Endothelial cell of umbilical vein (primary cell): ENCODE measurements around the gene TIMMDC1. TPM values are rescaled to one million over a fixed set of nuclear protein-coding genes. Genes with fewer than 3 reads are reported as not detected.

Experiments used
- BruUV-seq: library from RNA; stranded (reverse); fragments of 400-500 nt; replicated peaks from 2 replicates; lab custom pipeline; 2021; lab: Mats Ljungman, UMichigan
- CTCF ChIA-PET: fragments of 300-600, 350-600 bp; sonication (Branson Sonifier 250); formaldehyde crosslinking; loops from one replicate; lab custom pipeline; 2021; ENCODE audit warnings: antibody characterized with exemption, inconsistent platforms; lab: Charles Lee
- POLR2A ChIA-PET: fragments of 300-600, 350-600 bp; sonication (Branson Sonifier 250); formaldehyde crosslinking; loops from one replicate; lab custom pipeline; 2021; ENCODE audit warnings: antibody characterized with exemption, inconsistent platforms; lab: Charles Lee
- DNase-seq: peaks from one replicate; pipeline ENCODE4 v3.0.0-alpha.2; 2011; ENCODE audit warnings: low read depth, low spot score
- FAIRE-seq: peaks from 2 replicates; lab custom pipeline; 2011; peaks lifted over from hg19 to GRCh38; lab: Jason Lieb, UNC
- H2AFZ ChIP-seq: 2 replicates; pipeline ENCODE4 v1.6.0; 2012; ENCODE audit warnings: low read depth, low read length, control low read depth, inconsistent platforms
- H3K27ac ChIP-seq: 2 replicates; pipeline ENCODE4 v1.5.1; 2011; ENCODE audit warnings: low read depth, mild to moderate bottlenecking, control low read depth, low read length, moderate library complexity; ENCODE audit not compliant: insufficient read depth
- H3K27me3 ChIP-seq, 2 experiments: 2 replicates each; pipeline versions ENCODE4 v1.6.0 to v1.6.1; 2011; ENCODE audit warnings: low read length in 2 of 2, mixed read lengths in 1 of 2; ENCODE audit not compliant: control insufficient read depth in 2 of 2, insufficient read depth in 2 of 2
- H3K36me3 ChIP-seq, 2 experiments: 2 replicates in 1 of 2; 3 replicates in 1 of 2; pipeline ENCODE4 v1.5.1; 2011; ENCODE audit warnings: low read length in 2 of 2, mild to moderate bottlenecking in 1 of 2, moderate library complexity in 1 of 2; ENCODE audit not compliant: control insufficient read depth in 2 of 2, insufficient read depth in 2 of 2; ENCODE audit errors: extremely low read depth in 1 of 2
- H3K4me1 ChIP-seq: 3 replicates; pipeline ENCODE4 v1.5.1; 2011; ENCODE audit warnings: mild to moderate bottlenecking, low read length; ENCODE audit not compliant: control insufficient read depth, insufficient read depth; ENCODE audit errors: extremely low read depth
- H3K4me2 ChIP-seq: 2 replicates; pipeline ENCODE4 v1.6.1; 2011; ENCODE audit warnings: low read length, control low read depth, mixed read lengths; ENCODE audit not compliant: insufficient read depth
- H3K4me3 ChIP-seq, 3 experiments: fragments of 200-600 bp in 1 of 3; sonication (generic), shearing (Covaris generic) in 1 of 3; replicated peaks in 1 of 3; 2 replicates each; pipeline ENCODE4 v1.5.1; 2011 to 2016; ENCODE audit warnings: control low read depth in 3 of 3, low read length in 3 of 3, mild to moderate bottlenecking in 2 of 3, inconsistent platforms in 1 of 3, low read depth in 1 of 3, moderate library complexity in 1 of 3; ENCODE audit not compliant: insufficient read depth in 1 of 3
- H3K79me2 ChIP-seq: 2 replicates; pipeline ENCODE4 v1.6.0; 2012; ENCODE audit warnings: low read length, inconsistent platforms; ENCODE audit not compliant: control insufficient read depth, insufficient read depth
- H3K9ac ChIP-seq: replicated peaks from 2 replicates; pipeline ENCODE3; 2011; ENCODE audit warnings: low read length, control low read depth; ENCODE audit not compliant: insufficient read depth; ENCODE audit errors: extremely low read depth
- H3K9me1 ChIP-seq: replicated peaks from 3 replicates; pipeline ENCODE4 v1.6.0; 2011; ENCODE audit warnings: mild to moderate bottlenecking, low read length; ENCODE audit not compliant: control insufficient read depth, insufficient read depth; ENCODE audit errors: extremely low read depth
- H3K9me3 ChIP-seq: replicated peaks from 2 replicates; pipeline ENCODE4 v1.5.1; 2012; ENCODE audit warnings: low read length, inconsistent platforms; ENCODE audit not compliant: control insufficient read depth, insufficient read depth
- H4K20me1 ChIP-seq: replicated peaks from 2 replicates; pipeline ENCODE3; 2011; ENCODE audit warnings: mild to moderate bottlenecking, low read length; ENCODE audit not compliant: control insufficient read depth, insufficient read depth; ENCODE audit errors: extremely low read depth
- EZH2 ChIP-seq: IDR thresholded peaks from 2 replicates; pipeline ENCODE4 v1.6.1; 2012; ENCODE audit warnings: borderline replicate concordance, low read depth, mild to moderate bottlenecking, moderate library complexity, low read length, inconsistent platforms; ENCODE audit not compliant: severe bottlenecking
- FOS ChIP-seq: IDR thresholded peaks from 2 replicates; pipeline ENCODE4 v1.6.1; 2011; ENCODE audit warnings: mild to moderate bottlenecking, low read length, moderate library complexity, borderline replicate concordance; ENCODE audit not compliant: insufficient read depth
- GATA2 ChIP-seq: IDR thresholded peaks from 2 replicates; pipeline ENCODE4 v1.7.0; 2011; ENCODE audit warnings: low read depth, mild to moderate bottlenecking, moderate library complexity, mixed read lengths, low read length; ENCODE audit not compliant: insufficient read length, insufficient read depth
- JUN ChIP-seq: IDR thresholded peaks from 2 replicates; pipeline ENCODE4 v1.6.1; 2011; ENCODE audit warnings: borderline replicate concordance, low read depth; ENCODE audit not compliant: insufficient read length, insufficient read depth
- MYC ChIP-seq: IDR thresholded peaks from one replicate; pipeline ENCODE4 v1.6.1; 2011; ENCODE audit warnings: mild to moderate bottlenecking, low read depth, low read length
- POLR2A ChIP-seq: IDR thresholded peaks from 2 replicates; pipeline ENCODE4 v1.6.1; 2012; ENCODE audit warnings: low read depth, mild to moderate bottlenecking, control low read depth, low read length
- POLR2AphosphoS5 ChIP-seq: IDR thresholded peaks from 2 replicates; pipeline ENCODE4 v1.6.1; 2012; ENCODE audit warnings: low read depth, mild to moderate bottlenecking, control low read depth, low read length, moderate library complexity; ENCODE audit not compliant: insufficient read depth
- dilution Hi-C: fragments of 300-500 bp; cut with MboI; formaldehyde crosslinking; loops from one replicate; pipeline ENCODE4 v1.15.0; 2019; ENCODE audit warnings: low sequenced_read_pairs; ENCODE audit not compliant: extremely low pct_ligation_motif_present
- intact Hi-C: fragments of 100-400 bp; cut with micrococcal nuclease; formaldehyde crosslinking; loops from one replicate; pipeline ENCODE4 v1.10.0; 2022
- polyA plus RNA-seq, 4 experiments: library from polyadenylated mRNA; depleted of rRNA in 3 of 4; stranded (reverse) in 3 of 4; unstranded in 1 of 4; fragments of >200 nt; gene quantifications; 2 replicates each; pipeline versions ENCODE4 v1.2.1 to v1.2.3, GENCODE V29; 2011 to 2012; ENCODE audit warnings: missing spikeins in 1 of 4
- total RNA-seq: library from RNA; stranded (reverse); gene quantifications from 2 replicates; pipeline ENCODE4 v1.2.3, GENCODE V29; 2021
- TF ChIP-seq, protein P1 (sequence below): IDR thresholded peaks from 2 replicates; pipeline ENCODE4 v1.6.1; 2011; ENCODE audit not compliant: insufficient read depth, insufficient read length
- TF ChIP-seq, protein P2 (sequence below), 2 donors: IDR thresholded peaks; 1 replicate in 1 of 2; 2 replicates in 1 of 2; pipeline ENCODE4 v1.5.1; 2011; ENCODE audit warnings: low read length in 2 of 2, mild to moderate bottlenecking in 2 of 2, moderate library complexity in 2 of 2, control low read depth in 1 of 2, inconsistent platforms in 1 of 2, low read depth in 1 of 2; ENCODE audit not compliant: insufficient read depth in 1 of 2; ENCODE audit errors: extremely low read depth in 1 of 2

TIMMDC1 gene
- total and polyA plus RNA-seq, 2 donors (not counting 3 experiments of a cell fraction or from before 2014, with no cell fraction given): 49.2 to 76.2 TPM

DNA sequence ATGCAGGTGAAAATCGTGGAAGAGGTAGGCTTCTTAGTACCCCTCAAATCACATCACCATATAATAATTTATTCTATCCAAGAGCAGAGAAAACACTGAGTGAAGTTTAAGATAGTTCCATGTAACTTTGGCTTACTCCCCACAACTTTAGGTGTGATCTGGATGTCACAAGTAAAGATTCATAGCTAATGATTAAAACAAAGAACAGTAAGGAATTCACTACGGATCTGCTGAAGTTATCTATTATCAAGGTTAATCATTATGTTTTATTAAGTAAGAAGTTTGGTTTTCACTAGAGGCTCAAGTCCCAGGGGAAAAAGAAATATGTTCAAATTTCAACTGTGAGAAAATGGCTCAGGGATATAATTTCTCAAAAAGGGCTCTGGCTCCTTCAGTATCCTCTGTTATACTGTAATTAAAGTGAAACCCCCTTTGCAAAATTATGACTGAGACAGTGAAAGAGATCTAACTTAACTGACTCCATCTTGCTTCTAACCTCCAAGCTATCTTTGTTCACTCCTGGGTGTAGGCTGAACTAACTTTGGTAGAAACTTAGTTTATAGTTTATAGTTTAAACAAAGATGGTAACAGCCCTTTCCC is 43.9 kb downstream of the TIMMDC1 start:
- H3K36me3 ChIP-seq: no peaks in the 10 kb centered on the region
- no peak overlapping the region for H3K4me3 ChIP-seq
- no peaks in the 10 kb centered on the region for H3K79me2 ChIP-seq
- no peaks in the 10 kb centered on the region for H4K20me1 ChIP-seq
- dilution Hi-C loops (no loop called here), intact Hi-C loops (no loop called here)
- TF ChIP-seq JUN (no peak), EZH2 (no peak), FOS (no peak)
- TF ChIP-seq, protein P1, sequence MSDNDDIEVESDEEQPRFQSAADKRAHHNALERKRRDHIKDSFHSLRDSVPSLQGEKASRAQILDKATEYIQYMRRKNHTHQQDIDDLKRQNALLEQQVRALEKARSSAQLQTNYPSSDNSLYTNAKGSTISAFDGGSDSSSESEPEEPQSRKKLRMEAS: no peak
- no peaks in the 10 kb centered on the region for H3K4me1 ChIP-seq
- H3K9me3 ChIP-seq: no peaks in the 10 kb centered on the region
- H3K27me3 ChIP-seq: peaks cover 2 to 4% of the 10 kb centered on the region in 2 experiments
- H3K9me1 ChIP-seq: no peaks in the 10 kb centered on the region
- BruUV-seq: no TSS peak
- no peak for DNase-seq
- POLR2A ChIA-PET: no interaction called here
- FAIRE-seq: no peak
- H2AFZ ChIP-seq: no peak overlapping the region
- CTCF ChIA-PET: interaction anchor here (0.9 kb wide), 1 partner anchor 25 kb away, joined by 3 read pairs; no protein-coding TSS in a partner anchor
- H3K9ac ChIP-seq: no peak overlapping the region
- H3K27ac ChIP-seq: no peak overlapping the region
- no peak overlapping the region for H3K4me2 ChIP-seq

DNA sequence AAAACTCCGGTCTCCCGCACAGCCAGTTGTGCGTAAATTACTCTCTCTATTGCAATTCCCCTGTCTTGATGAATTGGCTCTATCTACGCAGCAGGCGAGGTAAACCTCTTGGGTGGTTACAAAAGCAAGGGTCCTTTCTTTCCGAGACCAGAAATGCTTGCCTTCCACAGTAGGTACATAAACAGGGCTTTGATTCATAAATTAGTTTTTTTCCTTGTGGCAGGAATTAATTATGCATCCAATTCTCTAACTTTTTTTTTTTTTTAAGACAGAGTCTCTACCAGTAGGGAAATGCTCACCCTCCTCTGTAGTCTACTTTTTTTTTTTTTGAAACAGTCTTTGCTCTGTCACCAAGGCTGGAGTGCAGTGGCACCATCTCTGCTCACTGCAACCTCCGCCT is 44.8 kb downstream of the TIMMDC1 start:
- intact Hi-C loops: no loop called here
- H3K27ac ChIP-seq: no peak overlapping the region
- BruUV-seq: no TSS peak
- H3K9me1 ChIP-seq: no peaks in the 10 kb centered on the region
- no peak overlapping the region for H3K4me3 ChIP-seq
- no peaks in the 10 kb centered on the region for H3K4me1 ChIP-seq
- DNase-seq: no peak
- H2AFZ ChIP-seq: no peak overlapping the region
- no peak overlapping the region for H3K9ac ChIP-seq
- no peak for FAIRE-seq
- no peaks in the 10 kb centered on the region for H4K20me1 ChIP-seq
- H3K36me3 ChIP-seq: no peaks in the 10 kb centered on the region
- dilution Hi-C loops: no loop called here
- peaks cover 2 to 4% of the 10 kb centered on the region in 2 experiments for H3K27me3 ChIP-seq
- no peaks in the 10 kb centered on the region for H3K9me3 ChIP-seq
- ChIA-PET CTCF (no interaction called here), POLR2A (no interaction called here)
- H3K4me2 ChIP-seq: no peak overlapping the region
- no peaks in the 10 kb centered on the region for H3K79me2 ChIP-seq
- no peak for TF ChIP-seq GATA2
- TF ChIP-seq FOS: no peak
- TF ChIP-seq, protein P1: no peak
- no peak for TF ChIP-seq JUN
- no peak for TF ChIP-seq EZH2
- no peak for TF ChIP-seq POLR2A
- no peak for TF ChIP-seq MYC
- TF ChIP-seq, protein P2, sequence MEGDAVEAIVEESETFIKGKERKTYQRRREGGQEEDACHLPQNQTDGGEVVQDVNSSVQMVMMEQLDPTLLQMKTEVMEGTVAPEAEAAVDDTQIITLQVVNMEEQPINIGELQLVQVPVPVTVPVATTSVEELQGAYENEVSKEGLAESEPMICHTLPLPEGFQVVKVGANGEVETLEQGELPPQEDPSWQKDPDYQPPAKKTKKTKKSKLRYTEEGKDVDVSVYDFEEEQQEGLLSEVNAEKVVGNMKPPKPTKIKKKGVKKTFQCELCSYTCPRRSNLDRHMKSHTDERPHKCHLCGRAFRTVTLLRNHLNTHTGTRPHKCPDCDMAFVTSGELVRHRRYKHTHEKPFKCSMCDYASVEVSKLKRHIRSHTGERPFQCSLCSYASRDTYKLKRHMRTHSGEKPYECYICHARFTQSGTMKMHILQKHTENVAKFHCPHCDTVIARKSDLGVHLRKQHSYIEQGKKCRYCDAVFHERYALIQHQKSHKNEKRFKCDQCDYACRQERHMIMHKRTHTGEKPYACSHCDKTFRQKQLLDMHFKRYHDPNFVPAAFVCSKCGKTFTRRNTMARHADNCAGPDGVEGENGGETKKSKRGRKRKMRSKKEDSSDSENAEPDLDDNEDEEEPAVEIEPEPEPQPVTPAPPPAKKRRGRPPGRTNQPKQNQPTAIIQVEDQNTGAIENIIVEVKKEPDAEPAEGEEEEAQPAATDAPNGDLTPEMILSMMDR (IDR thresholded peaks at IDR 0.05; ENCODE audit: extremely low read depth in 1 of 2, insufficient read depth in 1 of 2, low read depth in 1 of 2, low read length in 2 of 2): no peak
- TF ChIP-seq POLR2AphosphoS5: no peak
